ENCODE results near the gene LSM12. TPM values are rescaled to one million over a fixed set of nuclear protein-coding genes. Genes with fewer than 3 reads are reported as not detected.
"Not testable (repeated sequence)": the region's sequence is repeated elsewhere in the genome, so short reads cannot be mapped to it uniquely, and the experiment has no call there.

Gene LSM12
- total RNA-seq, 2 donors from 2014 or later = 14.8 to 19.4 TPM

DNA sequence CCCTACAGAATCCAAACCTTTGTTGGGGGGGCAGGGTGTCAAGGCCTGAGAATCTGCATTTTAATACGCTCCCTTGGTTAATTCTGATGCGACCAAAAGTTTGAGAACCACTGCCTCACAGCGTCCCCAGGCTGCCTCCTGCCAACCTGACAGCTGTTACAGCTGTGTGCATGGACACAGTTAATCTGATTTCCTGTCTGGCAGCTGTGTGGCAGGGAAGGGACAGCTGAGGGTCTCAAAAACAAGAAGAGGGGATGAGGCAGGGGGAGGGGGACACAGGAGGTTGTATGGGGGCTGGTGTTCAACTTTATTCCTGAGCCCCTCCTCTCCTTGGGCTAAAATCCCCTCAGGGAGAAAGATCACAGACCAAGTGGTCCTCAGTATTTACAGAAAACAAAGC, 39.5 kb upstream of the LSM12 start:
- no peak for DNase-seq
- Histone ChIP-seq H3K4me3 (no peak overlapping the region), H3K27ac (no peak overlapping the region), H3K36me3 (replicated peaks in 1 of 2; ENCODE audit: insufficient read depth in 1 of 2, low read depth in 2 of 2) (no peaks in the 10 kb centered on the region), H3K27me3 (no peaks in the 10 kb centered on the region), H3K4me1 (peaks cover 32% of the 10 kb centered on the region), H3K9me3 (no peaks in the 10 kb centered on the region)
- TF ChIP-seq, protein P1, sequence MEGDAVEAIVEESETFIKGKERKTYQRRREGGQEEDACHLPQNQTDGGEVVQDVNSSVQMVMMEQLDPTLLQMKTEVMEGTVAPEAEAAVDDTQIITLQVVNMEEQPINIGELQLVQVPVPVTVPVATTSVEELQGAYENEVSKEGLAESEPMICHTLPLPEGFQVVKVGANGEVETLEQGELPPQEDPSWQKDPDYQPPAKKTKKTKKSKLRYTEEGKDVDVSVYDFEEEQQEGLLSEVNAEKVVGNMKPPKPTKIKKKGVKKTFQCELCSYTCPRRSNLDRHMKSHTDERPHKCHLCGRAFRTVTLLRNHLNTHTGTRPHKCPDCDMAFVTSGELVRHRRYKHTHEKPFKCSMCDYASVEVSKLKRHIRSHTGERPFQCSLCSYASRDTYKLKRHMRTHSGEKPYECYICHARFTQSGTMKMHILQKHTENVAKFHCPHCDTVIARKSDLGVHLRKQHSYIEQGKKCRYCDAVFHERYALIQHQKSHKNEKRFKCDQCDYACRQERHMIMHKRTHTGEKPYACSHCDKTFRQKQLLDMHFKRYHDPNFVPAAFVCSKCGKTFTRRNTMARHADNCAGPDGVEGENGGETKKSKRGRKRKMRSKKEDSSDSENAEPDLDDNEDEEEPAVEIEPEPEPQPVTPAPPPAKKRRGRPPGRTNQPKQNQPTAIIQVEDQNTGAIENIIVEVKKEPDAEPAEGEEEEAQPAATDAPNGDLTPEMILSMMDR (IDR thresholded peaks at IDR 0.05) = no peak
- TF ChIP-seq POLR2A (IDR thresholded peaks at IDR 0.05) = no peak
- intact Hi-C loops (cut with DNase I) = no loop called here
- ATAC-seq = no peak
- 53 to 59% methylated on average over 3 of the region's 3 CpGs for WGBS, 2 donors

DNA sequence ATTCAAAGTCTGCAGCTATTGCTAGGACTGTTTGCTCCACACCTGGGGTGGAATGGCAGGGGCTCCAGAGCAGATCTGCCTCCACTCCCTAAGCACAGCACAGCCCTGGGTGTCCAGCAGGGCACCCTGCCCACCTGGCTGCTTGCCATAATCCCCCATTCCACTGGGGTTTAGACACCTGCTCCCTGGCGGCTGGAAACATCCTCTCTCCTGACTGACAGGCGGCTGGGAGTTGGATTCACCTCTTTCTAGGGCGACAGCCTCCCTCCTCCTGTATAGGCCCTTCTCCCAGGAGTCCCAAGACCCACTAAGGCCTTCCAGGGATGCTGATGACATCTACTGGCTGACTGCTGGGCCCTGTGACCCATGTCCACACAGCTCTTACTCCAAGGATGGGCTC, 39.0 kb upstream of the LSM12 start:
- H3K27ac ChIP-seq = no peak overlapping the region

DNA sequence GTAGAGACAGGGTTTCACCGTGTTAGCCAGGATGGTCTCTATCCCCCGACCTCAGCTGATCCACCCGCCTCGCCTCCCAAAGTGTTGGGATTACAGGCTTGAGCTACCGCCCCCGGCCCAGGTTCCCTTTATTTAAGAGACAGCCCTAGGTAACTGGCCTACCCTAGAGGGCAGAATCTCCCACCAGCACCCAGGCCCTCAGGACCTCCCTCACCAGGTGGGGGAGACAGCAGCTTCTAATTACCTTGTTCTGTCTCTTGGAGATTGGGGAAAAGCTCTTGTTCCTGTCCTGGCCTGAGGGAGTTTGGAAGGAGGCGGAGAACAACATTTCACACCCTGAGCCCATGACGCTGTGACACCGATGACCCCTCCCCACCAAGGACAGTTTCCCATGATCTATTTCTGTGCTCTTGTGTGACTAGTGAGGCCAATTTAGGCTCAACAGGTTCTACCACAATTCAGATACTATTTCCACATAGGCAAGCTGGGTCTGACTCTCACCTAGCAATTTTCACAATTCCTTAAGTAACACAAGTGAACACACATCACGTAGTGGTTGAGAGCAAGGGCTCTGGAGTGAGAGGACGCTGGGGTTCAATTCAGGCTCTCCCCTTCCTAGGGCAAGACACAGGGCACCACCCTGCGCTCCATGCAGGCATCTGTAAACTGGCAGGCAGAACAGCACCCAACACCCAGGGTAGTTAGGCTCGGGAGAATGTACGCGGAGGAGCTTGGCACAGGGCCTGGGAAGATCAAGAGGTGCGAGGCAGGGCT, 36.6 kb upstream of the LSM12 start:
- H3K27me3 ChIP-seq = no peaks in the 10 kb centered on the region
- TF ChIP-seq POLR2A (IDR thresholded peaks at IDR 0.05) = no peak
- TF ChIP-seq, protein P1 (IDR thresholded peaks at IDR 0.05) = no peak
- H3K36me3 ChIP-seq (replicated peaks in 1 of 2; ENCODE audit: insufficient read depth in 1 of 2, low read depth in 2 of 2) = no peaks in the 10 kb centered on the region
- H3K4me1 ChIP-seq = peaks cover 5% of the 10 kb centered on the region
- H3K27ac ChIP-seq = no peak overlapping the region
- WGBS, 2 donors = 88 to 90% methylated on average over 14 to 16 of the region's 16 CpGs
- H3K4me3 ChIP-seq = no peak overlapping the region
- intact Hi-C loops (cut with DNase I) = no loop called here
- ATAC-seq (no peak), DNase-seq (no peak)
- no peaks in the 10 kb centered on the region for H3K9me3 ChIP-seq

More for the DNA sequence above, 39.0 kb upstream of the LSM12 start:
- H3K36me3 ChIP-seq (replicated peaks in 1 of 2; ENCODE audit: insufficient read depth in 1 of 2, low read depth in 2 of 2) = no peaks in the 10 kb centered on the region
- no peak for TF ChIP-seq POLR2A (IDR thresholded peaks at IDR 0.05)
- TF ChIP-seq, protein P1 (IDR thresholded peaks at IDR 0.05) = no peak
- no peak for ATAC-seq
- no peaks in the 10 kb centered on the region for H3K27me3 ChIP-seq
- H3K4me3 ChIP-seq = no peak overlapping the region
- DNase-seq = no peak
- H3K9me3 ChIP-seq = no peaks in the 10 kb centered on the region
- H3K4me1 ChIP-seq = peaks cover 27% of the 10 kb centered on the region
- intact Hi-C loops (cut with DNase I) = no loop called here
- WGBS, 2 donors = 78% methylated on average over 3 of the region's 3 CpGs; no CpG with 5 or more reads in 1 of the 2 donors

DNA sequence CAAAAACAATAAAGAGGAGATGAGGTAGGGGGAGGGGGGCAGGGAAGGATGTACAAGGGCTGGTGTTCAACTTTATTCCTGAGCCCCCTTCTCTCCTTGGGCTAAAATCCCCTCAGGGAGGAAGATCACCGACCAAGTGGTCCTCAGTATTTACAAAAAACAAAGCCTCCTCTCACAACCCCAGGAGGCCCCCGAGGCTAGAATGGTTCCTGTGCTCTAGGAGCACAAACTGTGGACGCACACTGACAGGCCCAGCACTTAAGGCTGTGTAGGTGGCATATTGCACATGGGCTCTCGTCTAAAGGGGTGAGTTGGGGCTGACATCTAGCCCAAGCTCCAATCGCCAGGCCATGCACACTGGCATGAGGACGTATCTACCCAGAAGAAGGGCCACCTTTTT, 35.4 kb upstream of the LSM12 start:
- H3K36me3 ChIP-seq (replicated peaks in 1 of 2; ENCODE audit: insufficient read depth in 1 of 2, low read depth in 2 of 2); ATAC-seq; H3K4me3 ChIP-seq; H3K9me3 ChIP-seq; intact Hi-C loops (cut with DNase I); H3K27me3 ChIP-seq; H3K27ac ChIP-seq; DNase-seq: not testable (repeated sequence)
- H3K4me1 ChIP-seq = peaks cover 14% of the 10 kb centered on the region
- 81 to 82% methylated on average over 5 to 6 of the region's 6 CpGs for WGBS, 2 donors

DNA sequence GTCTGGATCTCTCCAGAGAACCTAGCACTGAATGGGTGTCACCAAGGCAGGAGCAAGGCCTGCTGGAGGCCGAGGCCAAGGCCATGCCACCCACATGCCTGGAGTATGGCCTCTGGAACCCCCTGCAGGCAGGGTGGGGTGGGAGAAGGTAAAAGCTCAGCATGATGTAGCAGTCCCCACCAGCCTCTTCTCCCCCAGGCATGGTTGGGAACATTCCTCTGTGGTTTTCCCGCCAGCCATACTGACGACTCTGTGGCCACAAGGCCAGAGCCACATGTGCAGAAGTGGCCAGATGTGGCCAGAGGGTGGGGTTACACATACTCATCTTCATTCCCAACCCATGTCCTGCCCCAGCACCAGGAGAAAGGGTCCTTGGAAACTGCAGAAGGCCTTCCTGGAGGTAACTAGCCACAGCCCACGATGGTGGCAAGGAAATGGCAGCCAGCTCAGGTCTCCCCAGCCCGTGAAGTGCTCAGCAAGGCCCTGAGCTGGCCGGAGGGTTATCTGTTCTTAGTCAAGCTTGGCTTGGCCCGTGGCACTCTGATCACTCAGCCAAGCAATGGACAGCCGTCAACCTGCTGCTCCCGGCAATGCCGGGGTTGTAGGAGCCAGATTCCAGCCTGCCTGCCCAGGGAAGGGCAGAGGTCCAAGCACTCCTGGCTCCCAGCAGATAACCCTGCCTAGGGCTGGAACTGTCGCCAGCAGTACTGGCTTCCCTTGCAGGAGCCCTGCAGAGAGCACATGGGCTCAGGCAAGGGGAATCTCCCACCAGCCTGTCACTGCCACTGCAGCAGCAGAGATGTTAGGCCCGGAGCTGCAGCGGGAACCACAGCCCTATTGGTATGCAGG, 30.9 kb upstream of the LSM12 start:
- Histone ChIP-seq H3K4me3 (no peak overlapping the region), H3K4me1 (peaks cover 20% of the 10 kb centered on the region), H3K36me3 (replicated peaks in 1 of 2; ENCODE audit: insufficient read depth in 1 of 2, low read depth in 2 of 2) (peaks cover 0 to 9% of the 10 kb centered on the region in 2 donors), H3K9me3 (no peaks in the 10 kb centered on the region), H3K27ac (peak overlapping the region in 3 of 4 donors; percentile 4 to 75 (median 59)), H3K27me3 (no peaks in the 10 kb centered on the region)
- intact Hi-C loops (cut with DNase I) = no loop called here
- ATAC-seq = peak; percentile 36
- peak in 3 of 4 donors; percentile 25 to 66 (median 55) for DNase-seq
- 42 to 73% methylated on average over 4 to 13 of the region's 13 CpGs for WGBS, 2 donors
- TF ChIP-seq, protein P1 (IDR thresholded peaks at IDR 0.05) = no peak
- TF ChIP-seq POLR2A (IDR thresholded peaks at IDR 0.05) = no peak
